ENCODE results near the gene GMFB. TPM values are rescaled to one million over a fixed set of nuclear protein-coding genes. Genes with fewer than 3 reads are reported as not detected.

The GMFB gene
- total and polyA plus RNA-seq, 9 of the 15 experiments (the other 6 are each of a cell fraction or from before 2014, with no cell fraction given), result 14.0 to 31.7 (median 20.5) TPM

GRCh38 chr14:54535646-54536045, 46.9 kb upstream of the GMFB start:
- WGBS (ENCODE audit: insufficient coverage, low coverage, missing lambda C conversion rate), result 31% methylated on average over 2 of the region's 2 CpGs
- intact Hi-C loops (cut with micrococcal nuclease), result no loop called here
- no peak for TF ChIP-seq ZFP36 (IDR thresholded peaks at IDR 0.05; ENCODE audit: low read depth, low read length, partially characterized antibody)
- TF ChIP-seq NR0B1 (IDR thresholded peaks at IDR 0.05; ENCODE audit: partially characterized antibody), result no peak
- TF ChIP-seq MCM3 (IDR thresholded peaks at IDR 0.05), result no peak
- TF ChIP-seq REST (IDR thresholded peaks at IDR 0.05; ENCODE audit: borderline replicate concordance), result no peak
- no peak for TF ChIP-seq REST (CRISPR knock-in tag; IDR thresholded peaks at IDR 0.05; ENCODE audit: low read depth)
- TF ChIP-seq PRPF4 (IDR thresholded peaks at IDR 0.05; ENCODE audit: insufficient read depth, low read depth, low read length, poor library complexity, severe bottlenecking), result no peak
- TF ChIP-seq GATAD2A (IDR thresholded peaks at IDR 0.05), result no peak
- no peak for TF ChIP-seq MCM2 (IDR thresholded peaks at IDR 0.05; ENCODE audit: low read depth)
- no peak for TF ChIP-seq ZNF184 (CRISPR knock-in tag; IDR thresholded peaks at IDR 0.05)
- no peak for TF ChIP-seq ZKSCAN1 (IDR thresholded peaks at IDR 0.05; ENCODE audit: low read depth, low read length)
- TF ChIP-seq FUS (optimal IDR thresholded peaks at IDR 0.05; ENCODE audit: low read depth, low read length), result no peak
- no peak for TF ChIP-seq NELFE (IDR thresholded peaks at IDR 0.05; ENCODE audit: insufficient read depth, insufficient read length)
- TF ChIP-seq CREB1 (IDR thresholded peaks at IDR 0.05), result no peak
- TF ChIP-seq CREB1 (CRISPR knock-in tag; IDR thresholded peaks at IDR 0.05), result no peak
- no peak for TF ChIP-seq ZNF253 (CRISPR knock-in tag; conservative IDR thresholded peaks at IDR 0.05)
- TF ChIP-seq HLTF (IDR thresholded peaks at IDR 0.05), result no peak

More at GRCh38 chr14:54535646-54536045, 46.9 kb upstream of the GMFB start:
- DNase-seq (ENCODE audit: extremely low read depth in 1 of 4, low spot score in 3 of 4) (no peak), ATAC-seq (no peak), FAIRE-seq (no peak)
- in situ Hi-C loops (cut with MboI), result no loop called here
- BruUV-seq (replicated peaks), result no TSS peak
- Histone ChIP-seq H3K27ac (ENCODE audit: extremely low read depth, low read depth, low read length) (no peak overlapping the region), H3K36me3 (ENCODE audit: control insufficient read depth, insufficient read depth, low read length) (0 out of 3 replicates have a peak, but pooled peaks cover 2% of the 10 kb centered on the region), H2AFZ (ENCODE audit: low read depth, low read length) (no peak overlapping the region), H3K9ac (ENCODE audit: insufficient read depth in 1 of 2, low read depth in 2 of 2, low read length in 2 of 2) (no peak overlapping the region), H3K9me1 (ENCODE audit: control insufficient read depth, insufficient read depth, low read length) (no peaks in the 10 kb centered on the region), H3K9me3 (replicated peaks; ENCODE audit: control insufficient read depth, insufficient read depth, low read depth, low read length) (no peaks in the 10 kb centered on the region), H3K4me1 (replicated peaks in 1 of 2; ENCODE audit: control insufficient read depth in 2 of 2, insufficient read depth in 2 of 2, low read length in 2 of 2) (no peaks in the 10 kb centered on the region), H3K4me3 (no peak overlapping the region), H4K20me1 (replicated peaks; ENCODE audit: control insufficient read depth, insufficient read depth, low read length) (no peaks in the 10 kb centered on the region), H3K79me2 (ENCODE audit: control insufficient read depth, insufficient read depth, low read length) (no peaks in the 10 kb centered on the region), H3K27me3 (ENCODE audit: control insufficient read depth in 2 of 2, insufficient read depth in 2 of 2, low read length in 2 of 2) (no peaks in the 10 kb centered on the region), H3K4me2 (ENCODE audit: insufficient read depth, low read length) (no peak overlapping the region)
- POLR2A ChIA-PET, result no interaction called here
- CTCF ChIA-PET (ENCODE audit: low intra/inter-chr PET ratio), result no interaction called here
